ENCODE results near the gene SLX9.

SLX9 gene

GRCh38 chr21:44984792-44985440 is 45.1 kb downstream of the SLX9 start:
- no peak for DNase-seq (ENCODE audit: low read depth)
- no peak overlapping the region for H3K4me3 ChIP-seq (ENCODE audit: low read depth, low read length)

GRCh38 chr21:44985441-44986401 is 45.9 kb downstream of the SLX9 start:
- H3K4me3 ChIP-seq (ENCODE audit: low read depth, low read length), result no peak overlapping the region
- DNase-seq (ENCODE audit: low read depth), result no peak

GRCh38 chr21:44986471-44987291 is 46.9 kb downstream of the SLX9 start:
- no peak overlapping the region for H3K4me3 ChIP-seq (ENCODE audit: low read depth, low read length)
- DNase-seq (ENCODE audit: low read depth), result no peak

- H3K4me3 ChIP-seq (ENCODE audit: low read depth, low read length), result no peak overlapping the region
- no peak for DNase-seq (ENCODE audit: low read depth)
Observed at GRCh38 chr21:44987301-44987885, 47.6 kb downstream of the SLX9 start.

- no peak for DNase-seq (ENCODE audit: low read depth)
- H3K4me3 ChIP-seq (ENCODE audit: low read depth, low read length), result no peak overlapping the region
Observed at GRCh38 chr21:44987886-44988606, 48.2 kb downstream of the SLX9 start.

- DNase-seq (ENCODE audit: low read depth), result no peak
- H3K4me3 ChIP-seq (ENCODE audit: low read depth, low read length), result no peak overlapping the region
Observed at GRCh38 chr21:44988607-44989536, 49.0 kb downstream of the SLX9 start.

- no peak for DNase-seq (ENCODE audit: low read depth)
- no peak overlapping the region for H3K4me3 ChIP-seq (ENCODE audit: low read depth, low read length)
Observed at GRCh38 chr21:44989537-44989886, 49.7 kb downstream of the SLX9 start.

GRCh38 chr21:44989943-44990780 is 50.3 kb downstream of the SLX9 start:
- H3K4me3 ChIP-seq (ENCODE audit: low read depth, low read length), result no peak overlapping the region
- DNase-seq (ENCODE audit: low read depth), result no peak

GRCh38 chr21:44990921-44991320 is 51.1 kb downstream of the SLX9 start:
- DNase-seq (ENCODE audit: low read depth), result no peak
- no peak overlapping the region for H3K4me3 ChIP-seq (ENCODE audit: low read depth, low read length)

GRCh38 chr21:44991538-44992483 is 52.0 kb downstream of the SLX9 start:
- no peak for DNase-seq (ENCODE audit: low read depth)
- H3K4me3 ChIP-seq (ENCODE audit: low read depth, low read length), result no peak overlapping the region

- no peak for DNase-seq (ENCODE audit: low read depth)
- H3K4me3 ChIP-seq (ENCODE audit: low read depth, low read length), result no peak overlapping the region
Observed at GRCh38 chr21:44992608-44993031, 52.8 kb downstream of the SLX9 start.

- H3K4me3 ChIP-seq (ENCODE audit: low read depth, low read length), result no peak overlapping the region
Observed at GRCh38 chr21:44993321-44994046, 53.7 kb downstream of the SLX9 start.

GRCh38 chr21:44994047-44994694 is 54.3 kb downstream of the SLX9 start:
- DNase-seq (ENCODE audit: low read depth), result no peak
- H3K4me3 ChIP-seq (ENCODE audit: low read depth, low read length), result no peak overlapping the region

More at GRCh38 chr21:44993321-44994046, 53.7 kb downstream of the SLX9 start:
- DNase-seq (ENCODE audit: low read depth), result no peak

- DNase-seq (ENCODE audit: low read depth), result no peak
Observed at GRCh38 chr21:44994695-44995342, 55.0 kb downstream of the SLX9 start.

More at GRCh38 chr21:44994695-44995342, 55.0 kb downstream of the SLX9 start:
- H3K4me3 ChIP-seq (ENCODE audit: low read depth, low read length), result no peak overlapping the region

Measured in skeletal muscle cell (primary cell).